GM18858 (cell line): ENCODE measurements around the gene MCOLN3.
"Not testable (repeated sequence)": the region's sequence is repeated elsewhere in the genome, so short reads cannot be mapped to it uniquely, and the experiment has no call there.

Experiments
- ATAC-seq: cut with Tn5 transposase; IDR thresholded peaks from one replicate; pipeline ENCODE4 v1.9.1; 2021; ENCODE audit not compliant: unreplicated experiment

Gene MCOLN3

GRCh38 chr1:84995484-84996334 is 52.6 kb downstream of the MCOLN3 start:
- ATAC-seq = peak; percentile 48

GRCh38 chr1:84991097-84991920 is 57.0 kb downstream of the MCOLN3 start:
- ATAC-seq = peak; percentile 31

GRCh38 chr1:84988588-84988987 is 59.7 kb downstream of the MCOLN3 start:
- ATAC-seq = peak; percentile 69

- not testable (repeated sequence) for ATAC-seq
Measured at GRCh38 chr1:84986561-84986960, 61.7 kb downstream of the MCOLN3 start.

GRCh38 chr1:84985365-84985764 is 62.9 kb downstream of the MCOLN3 start:
- ATAC-seq = no peak

GRCh38 chr1:84982395-84982794 is 65.9 kb downstream of the MCOLN3 start:
- ATAC-seq = no peak

- ATAC-seq = no peak
Measured at GRCh38 chr1:84975035-84975434, 73.3 kb downstream of the MCOLN3 start.

- ATAC-seq = peak; percentile 31
Measured at GRCh38 chr1:84973498-84974334, 74.6 kb downstream of the MCOLN3 start.

GRCh38 chr1:84972377-84972987 is 75.8 kb downstream of the MCOLN3 start:
- ATAC-seq = peak; percentile 28

- peak; percentile 34 for ATAC-seq
Measured at GRCh38 chr1:84971957-84972356, 76.3 kb downstream of the MCOLN3 start.

- ATAC-seq = peak; percentile 39
Measured at GRCh38 chr1:84969489-84970250, 78.6 kb downstream of the MCOLN3 start.

- ATAC-seq = no peak
Measured at GRCh38 chr1:84968865-84969264, 79.4 kb downstream of the MCOLN3 start.

GRCh38 chr1:84968101-84968500 is 80.2 kb downstream of the MCOLN3 start:
- no peak for ATAC-seq
